ENCODE results near the gene BNC2. TPM values are rescaled to one million over a fixed set of nuclear protein-coding genes. Genes with fewer than 3 reads are reported as not detected.

Gene BNC2
- total RNA-seq, 2 experiments from 2014 or later, result not detected

DNA sequence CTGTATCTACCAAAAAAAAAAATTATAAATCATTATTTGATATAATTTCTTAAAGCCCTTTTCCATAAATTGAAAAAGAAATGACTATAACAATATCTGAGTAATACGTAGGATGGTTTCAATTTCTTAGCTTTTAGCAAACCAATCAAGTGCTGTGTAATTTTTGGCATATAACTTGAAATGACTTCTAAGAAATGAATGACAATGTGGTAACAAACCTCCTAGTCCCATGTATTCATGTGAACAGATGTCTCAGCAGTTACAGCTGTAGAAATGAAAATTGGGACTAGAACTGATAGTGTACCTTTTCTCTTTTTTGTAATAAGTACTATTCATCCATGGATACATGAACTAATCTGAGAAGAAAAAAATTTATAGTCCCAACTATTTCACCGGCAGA, 307.0 kb downstream of the BNC2 start:
- Mint-ChIP-seq H3K9me3 (peaks cover 3% of the 10 kb centered on the region), H3K27ac (no peak overlapping the region), H3K4me3 (no peak overlapping the region), H3K27me3 (ENCODE audit: low read depth) (no peaks in the 10 kb centered on the region), H3K36me3 (ENCODE audit: low read depth) (no peaks in the 10 kb centered on the region), H3K4me1 (ENCODE audit: low read depth) (no peaks in the 10 kb centered on the region)
- intact Hi-C loops (cut with micrococcal nuclease), result no loop called here
- CTCF ChIA-PET, result no interaction called here
- no peak for DNase-seq

DNA sequence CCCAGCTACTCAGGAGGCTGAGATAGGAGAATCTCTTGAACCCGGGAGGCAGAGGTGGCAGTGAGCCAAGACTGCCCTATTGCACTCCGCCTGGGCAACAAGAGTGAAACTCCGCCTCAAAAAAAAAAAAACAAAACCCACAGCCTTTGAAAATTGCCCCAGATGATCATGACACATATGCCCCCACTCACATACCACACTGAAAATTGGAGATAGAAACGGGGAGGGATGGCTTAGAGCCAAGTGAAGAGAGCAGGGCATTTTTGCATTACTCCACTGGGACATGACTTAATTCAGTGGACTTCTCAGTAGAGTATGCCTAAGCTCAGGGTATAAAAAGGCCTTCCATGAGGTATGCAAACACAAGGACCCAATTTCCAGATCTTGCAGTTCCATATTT, 309.3 kb downstream of the BNC2 start:
- intact Hi-C loops (cut with micrococcal nuclease), result no loop called here
- no peak for DNase-seq
- CTCF ChIA-PET, result no interaction called here
- Mint-ChIP-seq H3K4me1 (ENCODE audit: low read depth) (no peaks in the 10 kb centered on the region), H3K9me3 (peaks cover 3% of the 10 kb centered on the region), H3K27me3 (ENCODE audit: low read depth) (no peaks in the 10 kb centered on the region), H3K36me3 (ENCODE audit: low read depth) (no peaks in the 10 kb centered on the region), H3K4me3 (no peak overlapping the region), H3K27ac (no peak overlapping the region)

DNA sequence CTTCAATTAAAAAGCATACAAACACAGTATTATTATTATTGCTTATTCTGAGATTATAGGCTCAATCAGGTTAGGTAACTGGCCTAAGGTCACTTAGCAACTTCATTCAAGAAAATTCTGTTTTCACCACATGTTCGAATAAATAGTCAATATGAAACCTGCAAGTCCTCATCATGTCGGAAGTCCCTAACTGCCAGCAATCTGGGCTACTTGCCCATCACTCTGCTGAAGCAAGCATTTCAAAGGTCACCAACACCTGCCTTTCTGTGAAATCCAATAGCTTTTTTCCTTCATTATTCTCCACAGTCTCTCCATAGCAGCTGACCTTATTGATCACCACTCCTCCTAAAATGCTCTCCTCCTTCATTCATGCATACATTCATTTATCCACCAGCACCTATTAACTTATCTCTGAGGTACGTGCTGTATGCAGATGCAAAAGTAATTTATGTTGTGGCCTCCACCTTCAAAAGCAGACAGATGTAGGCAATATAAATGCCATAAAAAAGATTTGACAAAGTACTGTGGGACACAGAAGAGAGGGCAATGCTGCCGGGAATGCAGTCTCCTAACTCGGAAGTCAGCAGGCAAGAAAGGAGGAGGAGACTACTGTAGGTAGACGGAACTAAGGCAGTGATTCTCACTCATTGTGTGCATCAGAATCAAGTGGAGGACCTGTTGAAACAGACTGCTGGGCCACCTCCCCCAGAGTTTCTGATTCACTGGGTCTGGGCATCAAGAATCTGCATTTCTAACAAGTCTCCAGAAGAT, 310.9 kb downstream of the BNC2 start:
- no peaks in the 10 kb centered on the region for H3K27me3 Mint-ChIP-seq (ENCODE audit: low read depth)
- H3K27ac Mint-ChIP-seq, result no peak overlapping the region
- no peaks in the 10 kb centered on the region for H3K36me3 Mint-ChIP-seq (ENCODE audit: low read depth)
- H3K4me3 Mint-ChIP-seq, result no peak overlapping the region
- DNase-seq, result no peak
- intact Hi-C loops (cut with micrococcal nuclease), result no loop called here
- H3K9me3 Mint-ChIP-seq, result peaks cover 3% of the 10 kb centered on the region
- CTCF ChIA-PET, result no interaction called here
- no peaks in the 10 kb centered on the region for H3K4me1 Mint-ChIP-seq (ENCODE audit: low read depth)

DNA sequence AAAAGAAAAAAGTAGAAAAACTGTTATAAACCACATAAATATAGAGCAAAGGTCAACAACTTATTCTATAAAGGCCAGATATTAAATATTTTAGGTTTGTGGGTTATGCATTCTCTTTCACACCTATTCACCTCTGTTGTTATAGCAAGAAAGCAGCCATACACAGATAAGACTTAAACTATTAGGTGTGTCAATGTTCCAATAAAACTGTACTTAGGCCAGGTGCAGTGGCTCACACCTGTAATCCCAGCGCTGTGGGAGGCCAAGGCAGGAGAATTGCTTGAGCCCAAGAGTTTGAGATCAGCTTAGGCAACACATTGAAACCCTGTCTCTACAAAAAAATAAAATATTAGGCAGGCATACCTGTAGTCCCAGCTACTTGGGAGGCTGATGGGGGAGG, 314.7 kb downstream of the BNC2 start:
- Mint-ChIP-seq H3K27me3 (ENCODE audit: low read depth) (no peaks in the 10 kb centered on the region), H3K9me3 (peaks cover 3% of the 10 kb centered on the region), H3K27ac (no peak overlapping the region), H3K36me3 (ENCODE audit: low read depth) (no peaks in the 10 kb centered on the region), H3K4me3 (no peak overlapping the region), H3K4me1 (ENCODE audit: low read depth) (no peaks in the 10 kb centered on the region)
- CTCF ChIA-PET, result no interaction called here
- no peak for DNase-seq
- intact Hi-C loops (cut with micrococcal nuclease), result no loop called here

DNA sequence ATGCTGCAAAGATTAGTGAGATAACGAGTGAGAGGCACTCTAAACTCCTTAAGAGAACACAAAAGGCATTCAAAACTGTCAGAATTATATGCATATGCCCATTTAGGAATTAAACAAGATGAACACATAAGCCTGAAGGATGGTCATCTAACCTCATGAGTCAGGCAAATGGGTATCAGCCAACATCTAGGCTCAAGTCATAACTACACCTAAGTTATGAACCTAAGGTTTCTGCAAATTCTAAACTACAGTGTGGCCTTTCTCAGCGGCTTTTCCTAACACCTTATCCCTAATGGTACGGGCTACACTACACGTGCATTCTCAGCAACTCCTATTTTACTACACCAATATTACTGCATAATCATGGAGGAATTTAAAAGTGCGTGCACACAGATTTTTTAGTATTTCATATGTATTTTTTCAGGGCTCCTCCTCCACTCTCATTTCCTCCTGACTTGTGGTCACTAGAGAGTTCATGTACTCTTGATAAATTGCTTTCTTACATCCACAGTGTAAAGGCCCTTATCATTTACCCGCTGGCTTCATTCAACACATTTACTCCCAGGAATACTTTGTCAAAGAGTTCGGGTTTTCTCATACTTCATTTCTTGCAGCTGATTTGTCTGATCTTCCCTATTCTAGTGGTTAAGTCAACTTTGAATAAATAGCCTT, 316.5 kb downstream of the BNC2 start:
- no peaks in the 10 kb centered on the region for H3K36me3 Mint-ChIP-seq (ENCODE audit: low read depth)
- H3K27ac Mint-ChIP-seq, result no peak overlapping the region
- no peaks in the 10 kb centered on the region for H3K4me1 Mint-ChIP-seq (ENCODE audit: low read depth)
- no peaks in the 10 kb centered on the region for H3K9me3 Mint-ChIP-seq
- DNase-seq, result no peak
- H3K27me3 Mint-ChIP-seq (ENCODE audit: low read depth), result no peaks in the 10 kb centered on the region
- H3K4me3 Mint-ChIP-seq, result no peak overlapping the region
- CTCF ChIA-PET, result no interaction called here
- intact Hi-C loops (cut with micrococcal nuclease), result no loop called here

DNA sequence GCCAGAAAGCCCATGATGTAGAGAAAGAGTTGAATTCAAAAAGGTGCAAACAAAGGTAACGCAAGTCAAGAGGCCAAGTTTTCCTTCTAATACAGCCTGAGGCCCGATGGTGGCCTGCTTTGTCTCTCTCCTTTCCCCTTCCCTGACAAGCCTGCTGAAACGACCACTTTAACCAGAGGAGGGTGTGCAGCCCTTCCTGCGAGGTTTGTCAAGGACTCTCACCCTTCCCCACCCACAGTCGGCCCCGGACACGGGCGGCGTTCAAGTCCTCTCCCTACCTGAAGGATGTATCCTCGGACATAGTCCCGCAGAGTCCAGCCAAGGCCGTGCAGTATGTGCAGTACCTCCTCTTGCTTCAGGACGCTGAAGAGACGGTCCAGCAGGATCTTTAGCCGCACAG, 318.2 kb downstream of the BNC2 start:
- Mint-ChIP-seq H3K9me3 (no peaks in the 10 kb centered on the region), H3K4me3 (no peak overlapping the region), H3K36me3 (ENCODE audit: low read depth) (no peaks in the 10 kb centered on the region), H3K27me3 (ENCODE audit: low read depth) (no peaks in the 10 kb centered on the region), H3K27ac (no peak overlapping the region), H3K4me1 (ENCODE audit: low read depth) (no peaks in the 10 kb centered on the region)
- intact Hi-C loops (cut with micrococcal nuclease), result no loop called here
- CTCF ChIA-PET, result no interaction called here
- no peak for DNase-seq

DNA sequence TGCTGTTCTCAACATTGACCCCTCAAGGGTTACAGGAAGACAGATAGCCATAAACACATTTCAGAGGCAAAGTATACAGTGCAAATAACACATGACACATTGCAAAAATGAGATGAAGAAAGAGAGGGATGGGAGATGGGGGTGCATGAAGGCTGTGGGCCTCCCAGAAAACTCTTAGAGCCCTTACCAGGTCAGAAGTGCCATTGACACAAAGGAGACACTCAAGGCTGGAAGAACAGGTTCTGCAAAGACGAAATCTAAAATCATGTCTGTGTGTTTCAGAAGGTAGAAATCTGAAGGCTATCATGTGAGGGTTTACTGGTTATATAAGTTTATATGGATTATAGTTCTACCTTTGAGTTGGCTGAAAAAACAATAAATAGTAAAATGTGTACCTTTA, 318.8 kb downstream of the BNC2 start:
- intact Hi-C loops (cut with micrococcal nuclease), result no loop called here

DNA sequence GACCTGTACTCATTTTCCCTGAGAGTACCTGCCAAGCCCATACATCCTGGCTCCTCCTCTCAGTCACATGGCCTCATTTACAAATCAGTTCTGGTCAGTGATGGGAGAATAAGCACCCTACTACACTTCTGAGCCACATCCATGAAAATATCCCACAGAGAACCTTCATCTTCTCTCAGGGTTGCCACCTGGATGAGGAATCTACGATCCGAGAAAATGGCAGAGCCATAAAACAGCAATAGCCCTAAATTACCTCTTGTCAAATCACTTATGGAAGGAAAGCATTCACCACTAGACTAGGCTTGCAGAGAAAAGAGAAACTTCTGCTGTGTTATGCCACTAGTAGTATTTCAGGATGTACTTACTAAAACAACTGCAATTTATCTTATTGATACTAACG, 324.8 kb downstream of the BNC2 start:
- Mint-ChIP-seq H3K27me3 (ENCODE audit: low read depth) (no peaks in the 10 kb centered on the region), H3K4me1 (ENCODE audit: low read depth) (no peaks in the 10 kb centered on the region), H3K27ac (no peak overlapping the region), H3K4me3 (no peak overlapping the region), H3K36me3 (ENCODE audit: low read depth) (no peaks in the 10 kb centered on the region), H3K9me3 (no peaks in the 10 kb centered on the region)
- intact Hi-C loops (cut with micrococcal nuclease), result no loop called here
- CTCF ChIA-PET, result no interaction called here
- DNase-seq, result no peak

More for the DNA sequence above, 318.8 kb downstream of the BNC2 start:
- Mint-ChIP-seq H3K4me3 (no peak overlapping the region), H3K9me3 (no peaks in the 10 kb centered on the region), H3K36me3 (ENCODE audit: low read depth) (no peaks in the 10 kb centered on the region), H3K27me3 (ENCODE audit: low read depth) (no peaks in the 10 kb centered on the region), H3K4me1 (ENCODE audit: low read depth) (no peaks in the 10 kb centered on the region), H3K27ac (no peak overlapping the region)
- DNase-seq, result no peak
- CTCF ChIA-PET, result no interaction called here

DNA sequence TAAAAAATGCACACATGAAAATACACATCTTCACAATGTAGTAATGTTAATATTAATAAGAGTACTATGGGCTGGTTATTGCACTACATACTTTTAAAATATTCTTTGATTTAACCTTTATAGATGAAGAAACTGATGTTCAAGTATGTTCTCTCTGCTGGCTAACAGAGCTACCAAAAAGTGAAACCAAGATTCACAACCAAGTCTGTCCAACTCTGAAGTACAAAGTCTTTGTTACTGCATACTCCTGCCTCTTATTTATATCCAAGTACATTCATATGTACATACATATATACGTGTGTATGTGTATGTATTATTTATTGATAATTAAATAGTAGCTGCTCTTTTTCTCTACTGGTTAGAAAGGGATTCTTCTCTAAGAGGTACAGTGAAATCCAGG, 325.6 kb downstream of the BNC2 start:
- H3K9me3 Mint-ChIP-seq, result no peaks in the 10 kb centered on the region
- H3K27ac Mint-ChIP-seq, result no peak overlapping the region
- DNase-seq, result no peak
- no peaks in the 10 kb centered on the region for H3K36me3 Mint-ChIP-seq (ENCODE audit: low read depth)
- H3K27me3 Mint-ChIP-seq (ENCODE audit: low read depth), result no peaks in the 10 kb centered on the region
- intact Hi-C loops (cut with micrococcal nuclease), result no loop called here
- CTCF ChIA-PET, result no interaction called here
- no peak overlapping the region for H3K4me3 Mint-ChIP-seq
- H3K4me1 Mint-ChIP-seq (ENCODE audit: low read depth), result no peaks in the 10 kb centered on the region

DNA sequence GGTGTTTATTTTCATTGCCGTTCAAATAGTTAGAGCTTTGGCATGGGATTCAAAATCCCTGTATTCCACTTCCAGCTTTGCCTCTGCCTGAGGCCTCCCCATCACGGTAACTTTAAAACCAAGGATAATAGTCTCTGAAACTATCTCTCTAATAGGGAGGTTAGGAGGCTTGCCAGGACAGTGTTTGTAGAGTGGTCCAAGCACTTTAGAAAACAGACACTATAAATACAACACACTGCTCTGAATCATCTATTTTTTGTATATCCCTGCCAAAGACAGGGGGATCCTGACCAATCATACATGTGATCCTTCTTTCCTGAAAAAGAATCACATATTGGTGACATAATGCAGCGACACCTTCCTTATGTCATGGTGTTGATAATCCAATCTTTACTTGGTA, 326.8 kb downstream of the BNC2 start:
- CTCF ChIA-PET, result no interaction called here
- DNase-seq, result no peak
- Mint-ChIP-seq H3K4me3 (no peak overlapping the region), H3K4me1 (ENCODE audit: low read depth) (no peaks in the 10 kb centered on the region), H3K36me3 (ENCODE audit: low read depth) (no peaks in the 10 kb centered on the region), H3K27me3 (ENCODE audit: low read depth) (no peaks in the 10 kb centered on the region), H3K9me3 (no peaks in the 10 kb centered on the region), H3K27ac (no peak overlapping the region)
- intact Hi-C loops (cut with micrococcal nuclease), result no loop called here

DNA sequence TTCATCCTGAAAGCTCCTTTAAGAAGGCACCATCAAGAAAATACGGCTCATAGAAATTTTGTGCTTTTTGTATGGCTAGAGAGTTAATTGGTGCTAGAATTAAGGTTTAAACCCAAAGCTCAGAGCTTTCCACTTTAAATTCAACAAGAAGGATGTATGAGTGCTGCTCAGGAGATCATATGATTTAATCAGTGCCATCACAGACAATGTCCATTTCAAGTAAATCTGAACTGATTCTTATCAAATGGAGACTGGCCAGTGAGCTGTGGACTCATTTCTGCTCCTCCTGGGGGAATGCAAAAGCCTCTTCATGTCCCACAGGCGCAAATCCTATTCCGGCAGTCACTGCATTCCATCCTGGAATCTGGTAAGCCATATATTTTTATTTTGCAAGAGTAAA, 327.2 kb downstream of the BNC2 start:
- no peaks in the 10 kb centered on the region for H3K36me3 Mint-ChIP-seq (ENCODE audit: low read depth)
- CTCF ChIA-PET, result no interaction called here
- no peak overlapping the region for H3K27ac Mint-ChIP-seq
- no peak overlapping the region for H3K4me3 Mint-ChIP-seq
- H3K4me1 Mint-ChIP-seq (ENCODE audit: low read depth), result no peaks in the 10 kb centered on the region
- no peak for DNase-seq
- intact Hi-C loops (cut with micrococcal nuclease), result no loop called here
- H3K9me3 Mint-ChIP-seq, result no peaks in the 10 kb centered on the region
- H3K27me3 Mint-ChIP-seq (ENCODE audit: low read depth), result no peaks in the 10 kb centered on the region

DNA sequence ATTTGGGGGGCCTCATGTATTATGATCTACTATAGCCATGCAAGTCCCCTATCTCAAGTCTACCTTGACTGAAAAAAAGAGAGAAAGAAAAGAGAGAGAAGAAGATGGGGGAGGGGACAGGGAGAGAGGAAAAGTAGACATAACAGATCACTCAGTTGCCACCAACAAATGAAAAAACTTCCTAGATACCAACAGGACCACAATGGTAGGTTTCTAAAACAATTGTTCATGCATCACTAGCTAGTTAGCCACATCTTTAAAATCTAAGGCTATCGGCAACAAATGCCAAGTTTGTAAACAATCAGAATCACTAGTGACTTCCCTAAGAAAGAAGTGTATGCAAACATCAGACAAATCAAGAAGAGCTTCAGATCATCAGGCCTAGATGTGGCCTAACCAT, 328.2 kb downstream of the BNC2 start:
- no peaks in the 10 kb centered on the region for H3K4me1 Mint-ChIP-seq (ENCODE audit: low read depth)
- no peak for DNase-seq
- CTCF ChIA-PET, result no interaction called here
- H3K27me3 Mint-ChIP-seq (ENCODE audit: low read depth), result no peaks in the 10 kb centered on the region
- intact Hi-C loops (cut with micrococcal nuclease), result no loop called here
- H3K9me3 Mint-ChIP-seq, result no peaks in the 10 kb centered on the region
- H3K27ac Mint-ChIP-seq, result no peak overlapping the region
- no peak overlapping the region for H3K4me3 Mint-ChIP-seq
- no peaks in the 10 kb centered on the region for H3K36me3 Mint-ChIP-seq (ENCODE audit: low read depth)

DNA sequence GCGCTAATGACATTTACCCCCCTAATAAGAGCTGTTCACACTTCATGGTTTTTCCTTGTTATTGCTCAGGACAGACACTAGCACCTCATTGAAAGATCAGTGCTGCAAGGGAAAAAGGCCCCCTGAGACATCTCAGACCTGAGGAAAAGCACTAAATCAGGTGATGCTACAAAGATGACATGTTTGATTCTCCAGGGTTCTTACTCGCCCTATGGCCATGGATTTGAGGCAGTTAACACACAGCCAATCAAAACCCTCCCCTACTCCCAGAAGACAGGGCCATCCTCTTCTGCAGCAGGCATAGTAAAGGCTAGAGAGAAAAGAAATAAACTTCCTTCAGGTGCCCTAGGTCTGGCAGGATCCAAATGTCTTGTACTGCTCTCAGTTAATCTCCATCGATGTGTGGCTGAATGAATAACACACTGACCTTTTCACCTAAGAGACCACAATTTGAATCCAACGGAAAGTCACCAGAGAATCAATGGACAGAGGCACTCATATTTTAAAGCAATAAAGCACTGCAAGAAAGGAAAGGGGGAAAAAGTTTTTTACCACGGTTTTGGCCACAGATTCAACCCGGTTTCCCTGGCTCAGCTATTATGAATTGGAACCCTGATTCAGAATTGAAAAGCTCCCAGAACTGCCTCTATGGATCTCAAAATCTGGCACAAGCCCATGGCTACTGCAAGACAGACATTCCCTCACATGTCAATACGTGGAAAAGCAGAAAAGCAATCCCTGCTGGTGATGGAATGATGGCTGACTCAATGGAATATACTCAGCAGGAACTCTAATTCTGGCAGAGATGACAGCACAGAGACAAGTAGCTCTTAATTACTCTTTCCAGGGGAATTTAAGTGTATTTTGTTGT, 329.5 kb downstream of the BNC2 start:
- Mint-ChIP-seq H3K4me3 (no peak overlapping the region), H3K36me3 (ENCODE audit: low read depth) (no peaks in the 10 kb centered on the region), H3K27ac (no peak overlapping the region), H3K9me3 (no peaks in the 10 kb centered on the region), H3K27me3 (ENCODE audit: low read depth) (no peaks in the 10 kb centered on the region), H3K4me1 (ENCODE audit: low read depth) (no peaks in the 10 kb centered on the region)
- CTCF ChIA-PET, result no interaction called here
- no peak for DNase-seq
- intact Hi-C loops (cut with micrococcal nuclease), result no loop called here
